SK-N-SH (cell line): ENCODE data around the gene SOX30. TPM values are rescaled to one million over a fixed set of nuclear protein-coding genes. Genes with fewer than 3 reads are reported as not detected.

Experiments
- CTCF ChIA-PET: fragments of 300-600, 350-600 bp; formaldehyde crosslinking; extraction: SDS; loops from one replicate; lab custom pipeline; 2021; lab: Yijun Ruan, JAX
- POLR2A ChIA-PET: fragments of 350-600 bp; sonication (Branson Sonifier 250); formaldehyde crosslinking; extraction: SDS; loops from one replicate; lab custom pipeline; 2020; ENCODE audit warnings: antibody characterized with exemption, inconsistent platforms; lab: Yijun Ruan, JAX
- DNase-seq: peaks from one replicate; pipeline ENCODE4 v3.0.0; 2012
- H2AFZ ChIP-seq: fragments of 200-600 bp; sonication (generic); 2 replicates; pipeline ENCODE4 v1.8.1; 2016; ENCODE audit warnings: antibody characterized with exemption, mild to moderate bottlenecking, low read depth
- H3F3A ChIP-seq: fragments of 200-600 bp; sonication (generic); replicated peaks from 2 replicates; pipeline ENCODE3; 2016; ENCODE audit warnings: antibody characterized with exemption, mild to moderate bottlenecking; ENCODE audit not compliant: insufficient read depth
- H3K27ac ChIP-seq, 2 experiments: fragments of 200-500 bp in 1 of 2; fragments of 200-600 bp in 1 of 2; sonication (Bioruptor generic) in 1 of 2; sonication (generic), shearing (Covaris generic) in 1 of 2; 2 replicates each; pipeline versions ENCODE4 v1.5.1 to v1.6.1; 2014 to 2016; ENCODE audit warnings: low read depth in 2 of 2, inconsistent platforms in 1 of 2, low read length in 1 of 2, mild to moderate bottlenecking in 1 of 2, mixed read lengths in 1 of 2
- H3K27me3 ChIP-seq: fragments of 200-600 bp; sonication (generic), shearing (Covaris generic); 2 replicates; pipeline ENCODE4 v1.6.1; 2016; ENCODE audit warnings: mixed run types; ENCODE audit not compliant: insufficient read depth
- H3K36me3 ChIP-seq, 2 experiments: fragments of 200-500 bp in 1 of 2; fragments of 200-600 bp in 1 of 2; sonication (Bioruptor generic) in 1 of 2; sonication (generic) in 1 of 2; replicated peaks in 1 of 2; 2 replicates each; pipeline versions ENCODE3 to v1.5.1; 2014 to 2016; ENCODE audit warnings: low read length in 1 of 2, mild to moderate bottlenecking in 1 of 2; ENCODE audit not compliant: insufficient read depth in 2 of 2, control insufficient read depth in 1 of 2
- H3K4me1 ChIP-seq, 2 experiments: fragments of 200-500 bp in 1 of 2; fragments of 200-600 bp in 1 of 2; sonication (Bioruptor generic) in 1 of 2; sonication (generic), shearing (Covaris generic) in 1 of 2; 2 replicates each; pipeline versions ENCODE4 v1.5.1 to v1.6.1; 2014 to 2016; ENCODE audit warnings: low read depth in 1 of 2, low read length in 1 of 2, mixed run types in 1 of 2; ENCODE audit not compliant: insufficient read depth in 2 of 2, control insufficient read depth in 1 of 2
- H3K4me2 ChIP-seq: fragments of 200-600 bp; sonication (generic), shearing (Covaris generic); 2 replicates; pipeline ENCODE4 v1.6.1; 2017; ENCODE audit warnings: mixed run types
- H3K4me3 ChIP-seq, 2 experiments: fragments of 200-500 bp in 1 of 2; fragments of 200-600 bp in 1 of 2; sonication (Bioruptor generic) in 1 of 2; sonication (generic), shearing (Covaris generic) in 1 of 2; 2 replicates each; pipeline versions ENCODE4 v1.5.1 to v1.8.1; 2014 to 2016; ENCODE audit warnings: low read depth in 2 of 2, inconsistent platforms in 1 of 2, low read length in 1 of 2, mild to moderate bottlenecking in 1 of 2, mixed read lengths in 1 of 2, moderate library complexity in 1 of 2
- H3K79me2 ChIP-seq: fragments of 200-600 bp; sonication (generic); 2 replicates; pipeline ENCODE4 v1.8.1; 2017; ENCODE audit warnings: mild to moderate bottlenecking; ENCODE audit not compliant: insufficient read depth
- H3K9ac ChIP-seq: fragments of 200-600 bp; sonication (generic); 2 replicates; pipeline ENCODE4 v1.6.1; 2017; ENCODE audit warnings: mixed run types
- H3K9me2 ChIP-seq: fragments of 200-600 bp; sonication (generic); 2 replicates; pipeline ENCODE4 v1.6.1; 2017; ENCODE audit warnings: mixed run types
- H3K9me3 ChIP-seq: fragments of 200-600 bp; sonication (generic); 2 replicates; pipeline ENCODE4 v1.6.1; 2017; ENCODE audit warnings: mixed run types, mild to moderate bottlenecking, moderate library complexity
- H4K20me1 ChIP-seq: fragments of 200-600 bp; sonication (generic); 2 replicates; pipeline ENCODE4 v1.6.1; 2017; ENCODE audit warnings: mild to moderate bottlenecking, mixed run types; ENCODE audit not compliant: insufficient read depth
- CHD2 ChIP-seq: fragments of 150-350 bp; IDR thresholded peaks from 2 replicates; pipeline ENCODE4 v1.6.1; 2018; ENCODE audit warnings: low read length; ENCODE audit not compliant: partially characterized antibody
- ELF1 ChIP-seq: IDR thresholded peaks from 2 replicates; pipeline ENCODE4 v1.4.0; 2012
- EP300 ChIP-seq, 2 experiments: IDR thresholded peaks; 2 replicates each; pipeline versions ENCODE4 v1.4.0 to v1.6.1; 2012; ENCODE audit warnings: borderline replicate concordance in 1 of 2, low read depth in 1 of 2, low read length in 1 of 2
- EZH2phosphoT487 ChIP-seq: fragments of 200-600 bp; sonication (generic); IDR thresholded peaks from 2 replicates; pipeline ENCODE4 v1.6.1; 2017; ENCODE audit warnings: low read depth, mixed run types, mild to moderate bottlenecking, antibody characterized with exemption, moderate library complexity, borderline replicate concordance
- FOXJ3 ChIP-seq: sonication (generic); formaldehyde crosslinking; IDR thresholded peaks from 2 replicates; pipeline ENCODE4 v1.5.1; 2020; ENCODE audit warnings: mild to moderate bottlenecking, missing genetic modification reagents
- FOXM1 ChIP-seq: IDR thresholded peaks from 2 replicates; pipeline ENCODE4 v1.4.0; 2012; ENCODE audit warnings: low read depth, mild to moderate bottlenecking
- GATA2 ChIP-seq: sonication (generic); formaldehyde crosslinking; IDR thresholded peaks from 2 replicates; pipeline ENCODE4 v1.5.0; 2020; ENCODE audit warnings: mild to moderate bottlenecking, missing genetic modification reagents
- MXI1 ChIP-seq: IDR thresholded peaks from 2 replicates; pipeline ENCODE4 v1.6.1; 2012; ENCODE audit warnings: mild to moderate bottlenecking, low read depth, low read length, improper control_type of control experiment
- NRF1 ChIP-seq: IDR thresholded peaks from 2 replicates; pipeline ENCODE4 v1.6.1; 2012; ENCODE audit warnings: low read depth, mild to moderate bottlenecking, low read length
- TCF12 ChIP-seq: IDR thresholded peaks from 2 replicates; pipeline ENCODE4 v1.4.0; 2012
- TEAD4 ChIP-seq: IDR thresholded peaks from 2 replicates; pipeline ENCODE4 v1.4.0; 2012; ENCODE audit warnings: mild to moderate bottlenecking, borderline replicate concordance; ENCODE audit not compliant: insufficient read depth
- YY1 ChIP-seq: IDR thresholded peaks from 2 replicates; pipeline ENCODE4 v1.4.0; 2012; ENCODE audit warnings: low read depth, mild to moderate bottlenecking
- WGBS: methylation state at CpG from one replicate; pipeline ENCODE4 v1.1.6; 2017; ENCODE audit warnings: low lambda C conversion rate; 5-methylcytosine and 5-hydroxymethylcytosine counted together
- polyA plus RNA-seq, 3 experiments: library from polyadenylated mRNA; depleted of rRNA; stranded (reverse); fragments of >200 nt; gene quantifications; 2 replicates each; pipeline ENCODE4 v1.2.3, GENCODE V29; 2012
- TF ChIP-seq, protein P1 (sequence below): IDR thresholded peaks from 2 replicates; pipeline ENCODE4 v1.4.0; 2012; ENCODE audit warnings: low read depth, borderline replicate concordance

SOX30 gene
- polyA plus RNA-seq, 1 of the 3 experiments (the other 2 are of a cell fraction) = 0.13 TPM

GRCh38 chr5:157690690-157691433 lies 38.6 kb upstream of the SOX30 start:
- Histone ChIP-seq H3K9me2 (no peaks in the 10 kb centered on the region), H3K4me2 (no peak overlapping the region), H2AFZ (no peak overlapping the region), H3K9me3 (no peaks in the 10 kb centered on the region), H4K20me1 (no peaks in the 10 kb centered on the region), H3K79me2 (no peaks in the 10 kb centered on the region), H3F3A (no peaks in the 10 kb centered on the region), H3K27ac (no peak overlapping the region), H3K9ac (no peak overlapping the region), H3K4me1 (no peaks in the 10 kb centered on the region), H3K4me3 (no peak overlapping the region), H3K27me3 (no peaks in the 10 kb centered on the region), H3K36me3 (no peaks in the 10 kb centered on the region)
- ChIA-PET CTCF (interaction anchor here (1.4 kb wide), 1 partner anchor 28 kb away, joined by 3 read pairs; no protein-coding TSS in a partner anchor), POLR2A (no interaction called here)
- no peak for DNase-seq
- WGBS = 94% methylated on average over 33 of the region's 53 CpGs
- TF ChIP-seq, protein P1, sequence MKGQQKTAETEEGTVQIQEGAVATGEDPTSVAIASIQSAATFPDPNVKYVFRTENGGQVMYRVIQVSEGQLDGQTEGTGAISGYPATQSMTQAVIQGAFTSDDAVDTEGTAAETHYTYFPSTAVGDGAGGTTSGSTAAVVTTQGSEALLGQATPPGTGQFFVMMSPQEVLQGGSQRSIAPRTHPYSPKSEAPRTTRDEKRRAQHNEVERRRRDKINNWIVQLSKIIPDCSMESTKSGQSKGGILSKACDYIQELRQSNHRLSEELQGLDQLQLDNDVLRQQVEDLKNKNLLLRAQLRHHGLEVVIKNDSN = no peak
- TF ChIP-seq YY1 (no peak), GATA2 (no peak), TCF12 (no peak), CHD2 (no peak), ELF1 (no peak), FOXJ3 (no peak), MXI1 (no peak), FOXM1 (no peak), EP300 (IDR thresholded peaks at IDR 0.05; ENCODE audit: borderline replicate concordance in 1 of 2, low read depth in 1 of 2, low read length in 1 of 2) (no peak), TEAD4 (no peak), EZH2phosphoT487 (no peak)

- H3K9me2 ChIP-seq = no peaks in the 10 kb centered on the region
- no peak for DNase-seq
- no peak overlapping the region for H2AFZ ChIP-seq
- H3K79me2 ChIP-seq = no peaks in the 10 kb centered on the region
- no peaks in the 10 kb centered on the region for H4K20me1 ChIP-seq
- H3K9ac ChIP-seq = no peak overlapping the region
- WGBS = 97% methylated on average over 28 of the region's 52 CpGs
- no peak overlapping the region for H3K4me2 ChIP-seq
- H3K27ac ChIP-seq = no peak overlapping the region
- no peak for TF ChIP-seq NRF1
- CTCF ChIA-PET = interaction anchor here (1.4 kb wide), 1 partner anchor 28 kb away, joined by 3 read pairs; no protein-coding TSS in a partner anchor
- no peaks in the 10 kb centered on the region for H3F3A ChIP-seq
- no peaks in the 10 kb centered on the region for H3K36me3 ChIP-seq
- H3K4me1 ChIP-seq = no peaks in the 10 kb centered on the region
- no peaks in the 10 kb centered on the region for H3K27me3 ChIP-seq
- no peak overlapping the region for H3K4me3 ChIP-seq
- POLR2A ChIA-PET = no interaction called here
- no peaks in the 10 kb centered on the region for H3K9me3 ChIP-seq
These were observed 37.9 kb upstream of the SOX30 start for GRCh38 chr5:157689942-157690689.
